GM12878 (cell line): ENCODE data around the gene VDR. TPM values are rescaled to one million over a fixed set of nuclear protein-coding genes. Genes with fewer than 3 reads are reported as not detected.

Source experiments
- BCL3 ChIP-seq: IDR thresholded peaks from 2 replicates; pipeline ENCODE4 v1.6.1; 2011; ENCODE audit warnings: borderline replicate concordance, low read depth, mild to moderate bottlenecking, moderate library complexity, low read length; ENCODE audit not compliant: insufficient read depth, poor library complexity, severe bottlenecking
- CREB1 ChIP-seq: IDR thresholded peaks from 2 replicates; pipeline ENCODE4 v1.6.1; 2012; ENCODE audit warnings: low read depth, mild to moderate bottlenecking, inconsistent platforms
- CUX1 ChIP-seq: IDR thresholded peaks from 2 replicates; pipeline ENCODE4 v1.6.1; 2012; ENCODE audit warnings: improper control_type of control experiment, low read depth, low read length; ENCODE audit not compliant: insufficient replicate concordance
- HSF1 ChIP-seq: fragments of 150-350 bp; IDR thresholded peaks from 2 replicates; pipeline ENCODE4 v1.6.1; 2014; ENCODE audit warnings: mild to moderate bottlenecking, low read depth, low read length
- IKZF2 ChIP-seq, 2 experiments: fragments of 450-650 bp; IDR thresholded peaks; 2 replicates each; pipeline ENCODE4 v1.6.1; 2017; ENCODE audit warnings: mild to moderate bottlenecking in 2 of 2, moderate library complexity in 2 of 2
- MXI1 ChIP-seq: fragments of 150-350 bp; IDR thresholded peaks from 2 replicates; pipeline ENCODE4 v1.6.1; 2011; ENCODE audit warnings: low read depth, mild to moderate bottlenecking, inconsistent platforms, low read length, improper control_type of control experiment
- RCOR1 ChIP-seq: conservative IDR thresholded peaks from 2 replicates; pipeline ENCODE4 v1.6.1; 2012; ENCODE audit warnings: low read depth, low read length, improper control_type of control experiment
- SIN3A ChIP-seq: IDR thresholded peaks from 2 replicates; pipeline ENCODE4 v1.6.1; 2012; ENCODE audit warnings: low read depth, low read length, improper control_type of control experiment
- SIX5 ChIP-seq: IDR thresholded peaks from 2 replicates; pipeline ENCODE4 v1.6.1; 2011; ENCODE audit warnings: mild to moderate bottlenecking, low read depth, low read length, moderate library complexity; ENCODE audit not compliant: severe bottlenecking
- SPI1 ChIP-seq: IDR thresholded peaks from 2 replicates; pipeline ENCODE4 v1.6.1; 2011; ENCODE audit warnings: low read depth, mild to moderate bottlenecking, low read length, moderate library complexity, borderline replicate concordance; ENCODE audit not compliant: insufficient read depth
- TBL1XR1 ChIP-seq: IDR thresholded peaks from 2 replicates; pipeline ENCODE4 v1.6.1; 2012; ENCODE audit warnings: low read depth, low read length, improper control_type of control experiment
- ZBTB40 ChIP-seq: fragments of 450-650 bp; IDR thresholded peaks from 2 replicates; pipeline ENCODE4 v1.6.1; 2016; ENCODE audit warnings: mild to moderate bottlenecking, moderate library complexity, borderline replicate concordance
- ZNF274 ChIP-seq: IDR thresholded peaks from one replicate; pipeline ENCODE4 v1.8.0; 2011; ENCODE audit not compliant: insufficient read length, insufficient read depth
- polyA plus RNA-seq, 11 experiments: library from polyadenylated mRNA; depleted of rRNA in 4 of 11; unstranded in 6 of 11; stranded (reverse) in 5 of 11; fragments of >200 nt; fragmentation: Nextera tagmentation in 4 of 11; fragmentation: Illumina TruSeq in 1 of 11; extraction: Ambion mirVana in 4 of 11; extraction: Trizol in 1 of 11; gene quantifications; 1 replicate in 1 of 11; 2 replicates in 10 of 11; pipeline versions ENCODE4 v1.2.1 to v1.2.3, GENCODE V29; 2011 to 2016; ENCODE audit warnings: inconsistent platforms in 2 of 11, missing spikeins in 2 of 11, low read depth in 1 of 11
- total RNA-seq, 4 experiments: library from RNA; depleted of rRNA in 3 of 4; stranded (reverse); fragments of >200 nt in 3 of 4; fragmentation: Illumina TruSeq in 1 of 4; extraction: Trizol in 1 of 4; gene quantifications; 2 replicates each; pipeline versions ENCODE4 v1.2.1 to v1.2.3, GENCODE V29; 2013 to 2021

The VDR gene
- total and polyA plus RNA-seq, 10 of the 15 experiments (the other 5 are each of a cell fraction or from before 2014, with no cell fraction given), result 0.27 to 7.9 (median 3.0) TPM

GRCh38 chr12:47813511-47814196 lies 91.1 kb downstream of the VDR start (continued):
- TF ChIP-seq HSF1 (no peak), TBL1XR1 (no peak), SIX5 (no peak), CREB1 (0 out of 2 replicates have a peak, but pooled peaks have one; percentile 9), CUX1 (no peak), MXI1 (no peak), IKZF2 (IDR thresholded peaks at IDR 0.05) (0 out of 4 replicates have a peak, but pooled peaks of 1 of the 2 experiments have one; percentile 41), BCL3 (no peak), RCOR1 (no peak), ZBTB40 (0 out of 2 replicates have a peak, but pooled peaks have one; percentile 38), SIN3A (no peak), ZNF274 (no peak), SPI1 (peak; percentile 78)
